ENCODE measurements around the gene EFCAB14.

Gene EFCAB14

DNA sequence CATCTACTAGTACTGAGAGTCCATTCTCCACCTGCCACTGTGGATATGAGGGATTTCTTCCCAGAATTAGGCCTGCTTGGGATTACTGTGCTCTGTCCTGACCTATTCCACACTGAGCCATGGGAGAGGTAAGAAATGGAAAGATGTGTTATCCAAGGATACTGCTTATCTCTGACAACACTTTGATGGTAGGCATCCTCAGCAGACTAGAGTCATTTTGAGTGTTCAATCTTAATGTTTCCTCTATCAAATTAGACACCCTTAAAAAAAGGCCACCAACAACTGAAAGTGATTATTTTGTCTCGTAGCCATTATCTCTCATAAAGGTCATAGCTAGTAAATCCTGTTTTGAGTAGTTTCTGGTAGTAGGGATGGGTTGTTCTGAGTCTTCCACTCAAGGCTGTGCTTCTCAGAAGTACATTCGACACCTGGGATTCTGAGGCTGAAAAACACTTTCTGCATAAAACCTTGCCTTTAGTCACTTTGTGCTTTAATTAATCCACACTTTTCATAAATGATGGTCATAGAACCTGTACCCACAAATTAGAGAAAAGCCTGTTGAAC lies 59.5 kb downstream of the EFCAB14 start:
- peaks cover 48% of the 10 kb centered on the region for H3K36me3 ChIP-seq (ENCODE audit: insufficient read depth, low read length)

DNA sequence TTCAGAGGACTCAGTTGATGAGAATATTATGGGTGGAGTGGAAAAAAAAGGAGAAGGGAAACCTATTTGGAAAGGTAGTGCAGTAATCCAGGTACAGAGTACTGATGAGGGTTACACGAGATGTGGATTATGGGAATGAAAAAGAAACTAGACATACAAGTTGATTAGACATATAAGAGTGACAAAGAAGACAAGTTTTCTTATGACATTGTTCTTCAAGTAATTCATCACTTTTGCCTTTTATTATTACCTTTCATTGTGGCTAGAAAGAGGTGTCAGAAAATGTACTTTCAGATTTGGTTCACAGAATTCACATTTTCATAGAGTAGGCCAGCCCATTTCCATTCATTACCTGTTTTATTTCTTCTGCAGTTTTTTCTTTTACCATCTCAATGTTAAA lies 61.1 kb downstream of the EFCAB14 start:
- Histone ChIP-seq H3K27ac (ENCODE audit: low read depth, low read length, poor library complexity, severe bottlenecking) (no peak overlapping the region), H3K4me1 (ENCODE audit: insufficient read depth, low read length, severe bottlenecking) (no peaks in the 10 kb centered on the region), H4K20me1 (ENCODE audit: insufficient read depth, low read length) (no peaks in the 10 kb centered on the region), H3K4me2 (ENCODE audit: low read length) (no peak overlapping the region), H3K9me2 (ENCODE audit: low read depth, low read length) (no peaks in the 10 kb centered on the region), H3K9ac (ENCODE audit: low read length) (no peak overlapping the region), H2AFZ (ENCODE audit: low read length) (no peak overlapping the region), H3K36me3 (ENCODE audit: insufficient read depth, low read length) (peaks cover 38% of the 10 kb centered on the region), H3F3A (ENCODE audit: insufficient read depth, low read length) (no peaks in the 10 kb centered on the region), H3K9me3 (ENCODE audit: low read length) (no peaks in the 10 kb centered on the region), H3K27me3 (ENCODE audit: insufficient read depth, low read length) (no peaks in the 10 kb centered on the region), H3K4me3 (ENCODE audit: low read depth, low read length, poor library complexity, severe bottlenecking) (no peak overlapping the region), H3K79me2 (ENCODE audit: insufficient read depth, low read length) (no peaks in the 10 kb centered on the region)
- TF ChIP-seq CTCF (IDR thresholded peaks at IDR 0.05; ENCODE audit: low read length) (no peak), EZH2 (IDR thresholded peaks at IDR 0.05; ENCODE audit: borderline replicate concordance, low read length) (no peak)

More for the DNA sequence above, 59.5 kb downstream of the EFCAB14 start:
- no peak overlapping the region for H2AFZ ChIP-seq (ENCODE audit: low read length)
- TF ChIP-seq EZH2 (IDR thresholded peaks at IDR 0.05; ENCODE audit: borderline replicate concordance, low read length) (no peak), CTCF (IDR thresholded peaks at IDR 0.05; ENCODE audit: low read length) (no peak)
- H3K9me3 ChIP-seq (ENCODE audit: low read length): no peaks in the 10 kb centered on the region
- no peaks in the 10 kb centered on the region for H3K27me3 ChIP-seq (ENCODE audit: insufficient read depth, low read length)
- no peaks in the 10 kb centered on the region for H3K9me2 ChIP-seq (ENCODE audit: low read depth, low read length)
- H3K79me2 ChIP-seq (ENCODE audit: insufficient read depth, low read length): no peaks in the 10 kb centered on the region
- no peak overlapping the region for H3K4me3 ChIP-seq (ENCODE audit: low read depth, low read length, poor library complexity, severe bottlenecking)
- no peak overlapping the region for H3K4me2 ChIP-seq (ENCODE audit: low read length)
- H3K27ac ChIP-seq (ENCODE audit: low read depth, low read length, poor library complexity, severe bottlenecking): no peak overlapping the region
- no peaks in the 10 kb centered on the region for H3K4me1 ChIP-seq (ENCODE audit: insufficient read depth, low read length, severe bottlenecking)
- no peak overlapping the region for H3K9ac ChIP-seq (ENCODE audit: low read length)
- no peaks in the 10 kb centered on the region for H4K20me1 ChIP-seq (ENCODE audit: insufficient read depth, low read length)
- no peaks in the 10 kb centered on the region for H3F3A ChIP-seq (ENCODE audit: insufficient read depth, low read length)

GRCh38 chr1:46656643-46657042 lies 62.3 kb downstream of the EFCAB14 start:
- Histone ChIP-seq H3K4me1 (ENCODE audit: insufficient read depth, low read length, severe bottlenecking) (no peaks in the 10 kb centered on the region), H3K27ac (ENCODE audit: low read depth, low read length, poor library complexity, severe bottlenecking) (no peak overlapping the region), H3K9me3 (ENCODE audit: low read length) (no peaks in the 10 kb centered on the region), H3K36me3 (ENCODE audit: insufficient read depth, low read length) (peaks cover 42% of the 10 kb centered on the region), H3K9me2 (ENCODE audit: low read depth, low read length) (no peaks in the 10 kb centered on the region), H2AFZ (ENCODE audit: low read length) (no peak overlapping the region), H3K4me2 (ENCODE audit: low read length) (no peak overlapping the region), H3F3A (ENCODE audit: insufficient read depth, low read length) (no peaks in the 10 kb centered on the region), H3K27me3 (ENCODE audit: insufficient read depth, low read length) (no peaks in the 10 kb centered on the region), H3K79me2 (ENCODE audit: insufficient read depth, low read length) (no peaks in the 10 kb centered on the region), H4K20me1 (ENCODE audit: insufficient read depth, low read length) (no peaks in the 10 kb centered on the region), H3K9ac (ENCODE audit: low read length) (no peak overlapping the region), H3K4me3 (ENCODE audit: low read depth, low read length, poor library complexity, severe bottlenecking) (no peak overlapping the region)
- TF ChIP-seq EZH2 (IDR thresholded peaks at IDR 0.05; ENCODE audit: borderline replicate concordance, low read length) (no peak), CTCF (IDR thresholded peaks at IDR 0.05; ENCODE audit: low read length) (no peak)

Data from OCI-LY1 (cell line).